ENCODE results near the gene PPAT.

The PPAT gene

DNA sequence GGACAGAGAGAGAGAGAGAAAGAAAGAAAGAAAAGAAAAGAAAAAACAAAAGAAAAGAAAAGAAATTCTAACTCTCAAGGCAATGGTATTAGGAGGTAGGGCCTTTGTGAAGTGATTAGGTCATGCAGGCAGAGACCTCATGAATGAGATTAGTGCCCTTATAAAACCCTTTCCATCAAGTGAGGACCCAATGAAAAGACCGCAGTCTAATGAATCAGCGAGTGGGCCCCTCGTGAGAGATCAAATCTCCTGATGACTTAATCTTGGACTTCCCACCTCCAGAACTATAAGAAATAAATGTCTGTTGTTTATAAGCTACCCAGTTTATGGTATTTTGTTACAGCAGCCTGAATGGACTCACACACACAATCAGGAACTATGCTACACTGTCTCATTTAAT, 65.0 kb downstream of the PPAT start:
- no peak for TF ChIP-seq SIN3A (IDR thresholded peaks at IDR 0.05; ENCODE audit: borderline replicate concordance, insufficient read depth, low read length)
- TF ChIP-seq FOXP2 (optimal IDR thresholded peaks at IDR 0.05; ENCODE audit: borderline replicate concordance, extremely low read depth, extremely low read length, insufficient read depth) = no peak
- TF ChIP-seq TAF1 (IDR thresholded peaks at IDR 0.05; ENCODE audit: borderline replicate concordance, insufficient read depth, low read length) = no peak
- no peak for TF ChIP-seq REST (IDR thresholded peaks at IDR 0.05; ENCODE audit: insufficient read depth in 1 of 2, low read depth in 2 of 2, low read length in 2 of 2)
- TF ChIP-seq POLR2AphosphoS5 (IDR thresholded peaks at IDR 0.05; ENCODE audit: low read depth, low read length) = no peak

DNA sequence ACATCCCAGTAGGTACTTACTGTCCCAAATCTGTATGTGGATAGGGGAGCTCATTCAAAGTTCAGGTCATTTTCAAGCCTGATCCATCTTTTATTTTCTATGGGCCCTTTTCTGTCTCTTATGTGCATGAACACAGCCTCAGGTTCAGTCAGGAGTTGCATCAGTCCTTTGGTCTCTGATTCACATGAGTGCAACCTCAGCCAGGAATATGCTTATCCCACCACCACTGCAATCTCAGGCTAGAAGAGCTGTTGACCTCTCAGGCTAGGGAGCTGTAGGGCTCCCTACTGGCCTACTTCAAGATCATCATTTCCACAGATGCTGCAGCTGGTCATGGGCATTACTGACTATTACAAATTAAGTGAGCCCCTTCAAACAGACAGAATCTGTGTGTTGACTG, 75.3 kb downstream of the PPAT start:
- TF ChIP-seq POLR2AphosphoS5 (IDR thresholded peaks at IDR 0.05; ENCODE audit: low read depth, low read length) = no peak
- no peak for TF ChIP-seq FOXP2 (optimal IDR thresholded peaks at IDR 0.05; ENCODE audit: borderline replicate concordance, extremely low read depth, extremely low read length, insufficient read depth)
- TF ChIP-seq REST (IDR thresholded peaks at IDR 0.05; ENCODE audit: insufficient read depth in 1 of 2, low read depth in 2 of 2, low read length in 2 of 2) = no peak
- TF ChIP-seq SIN3A (IDR thresholded peaks at IDR 0.05; ENCODE audit: borderline replicate concordance, insufficient read depth, low read length) = no peak
- TF ChIP-seq TAF1 (IDR thresholded peaks at IDR 0.05; ENCODE audit: borderline replicate concordance, insufficient read depth, low read length) = no peak

GRCh38 chr4:56356650-56357049, 78.8 kb downstream of the PPAT start:
- TF ChIP-seq REST (IDR thresholded peaks at IDR 0.05; ENCODE audit: insufficient read depth in 1 of 2, low read depth in 2 of 2, low read length in 2 of 2) (no peak), TAF1 (IDR thresholded peaks at IDR 0.05; ENCODE audit: borderline replicate concordance, insufficient read depth, low read length) (no peak), POLR2AphosphoS5 (IDR thresholded peaks at IDR 0.05; ENCODE audit: low read depth, low read length) (no peak), FOXP2 (optimal IDR thresholded peaks at IDR 0.05; ENCODE audit: borderline replicate concordance, extremely low read depth, extremely low read length, insufficient read depth) (no peak)

- TF ChIP-seq REST (IDR thresholded peaks at IDR 0.05; ENCODE audit: insufficient read depth in 1 of 2, low read depth in 2 of 2, low read length in 2 of 2) = no peak
- no peak for TF ChIP-seq SIN3A (IDR thresholded peaks at IDR 0.05; ENCODE audit: borderline replicate concordance, insufficient read depth, low read length)
- no peak for TF ChIP-seq TAF1 (IDR thresholded peaks at IDR 0.05; ENCODE audit: borderline replicate concordance, insufficient read depth, low read length)
- no peak for TF ChIP-seq POLR2AphosphoS5 (IDR thresholded peaks at IDR 0.05; ENCODE audit: low read depth, low read length)
- no peak for TF ChIP-seq FOXP2 (optimal IDR thresholded peaks at IDR 0.05; ENCODE audit: borderline replicate concordance, extremely low read depth, extremely low read length, insufficient read depth)
These were observed 86.8 kb downstream of the PPAT start for GRCh38 chr4:56348576-56348975.

DNA sequence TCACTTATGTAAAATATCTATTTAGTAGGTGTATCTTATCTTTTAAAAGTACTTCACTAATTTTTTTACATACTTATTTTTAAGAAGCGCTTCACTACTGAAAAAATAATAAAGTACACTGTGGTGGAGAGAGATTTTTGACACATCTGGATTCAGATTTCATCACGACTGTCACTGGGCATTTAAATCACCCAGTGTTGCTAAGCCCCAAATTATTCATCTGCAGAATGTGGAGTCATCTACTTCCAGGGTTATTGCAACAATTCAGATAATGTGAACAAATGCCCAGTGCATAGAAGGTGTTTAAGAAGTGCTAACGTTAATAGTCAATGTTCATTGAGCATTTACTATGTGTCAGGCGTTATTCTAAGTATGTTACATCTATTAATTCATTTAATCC, 90.0 kb downstream of the PPAT start:
- TF ChIP-seq SIN3A (IDR thresholded peaks at IDR 0.05; ENCODE audit: borderline replicate concordance, insufficient read depth, low read length) = no peak
- TF ChIP-seq POLR2AphosphoS5 (IDR thresholded peaks at IDR 0.05; ENCODE audit: low read depth, low read length) = no peak
- no peak for TF ChIP-seq TAF1 (IDR thresholded peaks at IDR 0.05; ENCODE audit: borderline replicate concordance, insufficient read depth, low read length)
- no peak for TF ChIP-seq FOXP2 (optimal IDR thresholded peaks at IDR 0.05; ENCODE audit: borderline replicate concordance, extremely low read depth, extremely low read length, insufficient read depth)
- TF ChIP-seq REST (IDR thresholded peaks at IDR 0.05; ENCODE audit: insufficient read depth in 1 of 2, low read depth in 2 of 2, low read length in 2 of 2) = no peak
